HCT116 (cell line): Measurements from ENCODE around the gene ESRRG. TPM values are rescaled to one million over a fixed set of nuclear protein-coding genes. Genes with fewer than 3 reads are reported as not detected.

Source experiments
- ATAC-seq: fragments of 200-7000 bp; cut with Tn5 transposase; 2 replicates; pipeline ENCODE4 v1.9.1; 2020; ENCODE audit warnings: mild to moderate bottlenecking, moderate library complexity
- BruUV-seq: library from RNA; stranded (reverse); fragments of 400-500 nt; replicated peaks from 2 replicates; lab custom pipeline; 2021; lab: Mats Ljungman, UMichigan
- CTCF ChIA-PET: fragments of 300-600 bp; sonication (Branson Sonifier 250); formaldehyde crosslinking; loops from one replicate; lab custom pipeline; 2021; ENCODE audit warnings: antibody characterized with exemption; lab: Charles Lee
- POLR2A ChIA-PET: fragments of 300-600, 350-600 bp; sonication (Branson Sonifier 250); formaldehyde crosslinking; loops from one replicate; lab custom pipeline; 2021; ENCODE audit warnings: antibody characterized with exemption; lab: Charles Lee
- RAD21 ChIA-PET, 2 experiments: fragments of 300-600 bp; sonication (Branson Sonifier 250); formaldehyde crosslinking; loops; one replicate each; lab custom pipeline; 2023; ENCODE audit warnings: low total read pairs in 2 of 2; ENCODE audit not compliant: uncharacterized antibody in 2 of 2, unreplicated experiment in 2 of 2, low non-redundant PET in 1 of 2; lab: Charles Lee
- DNase-seq: peaks from one replicate; pipeline ENCODE4 v3.0.0-alpha.2; 2010; ENCODE audit warnings: low read depth, low spot score
- H2AFZ ChIP-seq: fragments of 200-600 bp; shearing (Covaris generic), sonication (generic); 2 replicates; pipeline ENCODE4 v1.6.1; 2017; ENCODE audit warnings: low read depth, mixed run types, mixed read lengths, antibody characterized with exemption, low read length; ENCODE audit not compliant: poor library complexity, severe bottlenecking
- H3K27ac ChIP-seq: 2 replicates; pipeline ENCODE4 v1.5.1; 2012; ENCODE audit warnings: low read depth, low read length
- H3K27me3 ChIP-seq: fragments of 200-600 bp; sonication (generic); 2 replicates; pipeline ENCODE4 v1.6.1; 2016; ENCODE audit warnings: mixed run types, low read length, mixed read lengths; ENCODE audit not compliant: insufficient read depth
- H3K36me3 ChIP-seq, 2 experiments: fragments of 200-500 bp in 1 of 2; fragments of 200-600 bp in 1 of 2; sonication (Bioruptor generic) in 1 of 2; sonication (generic) in 1 of 2; 2 replicates each; pipeline versions ENCODE4 v1.5.1 to v1.6.1; 2014 to 2016; ENCODE audit warnings: low read length in 2 of 2, inconsistent platforms in 1 of 2, mixed read lengths in 1 of 2, mixed run types in 1 of 2; ENCODE audit not compliant: insufficient read depth in 2 of 2, control insufficient read depth in 1 of 2
- H3K4me1 ChIP-seq, 2 experiments: fragments of 200-600 bp in 1 of 2; sonication (generic) in 1 of 2; 2 replicates each; pipeline versions ENCODE4 v1.5.1 to v1.6.1; 2012 to 2017; ENCODE audit warnings: low read length in 2 of 2, inconsistent platforms in 1 of 2, mild to moderate bottlenecking in 1 of 2, mixed read lengths in 1 of 2, mixed run types in 1 of 2, moderate library complexity in 1 of 2; ENCODE audit not compliant: insufficient read depth in 2 of 2, control insufficient read depth in 1 of 2
- H3K4me2 ChIP-seq: fragments of 200-600 bp; sonication (generic); 2 replicates; pipeline ENCODE4 v1.6.1; 2017; ENCODE audit warnings: mixed run types, low read length, mixed read lengths
- H3K4me3 ChIP-seq, 2 experiments: fragments of 200-600 bp in 1 of 2; sonication (generic) in 1 of 2; replicated peaks in 1 of 2; 2 replicates each; pipeline ENCODE4 v1.5.1; 2011 to 2016; ENCODE audit warnings: low read length in 2 of 2, control low read depth in 1 of 2, low read depth in 1 of 2, mild to moderate bottlenecking in 1 of 2, mixed read lengths in 1 of 2, mixed run types in 1 of 2
- H3K79me2 ChIP-seq: fragments of 200-600 bp; sonication (generic); 2 replicates; pipeline ENCODE4 v1.6.1; 2017; ENCODE audit warnings: mild to moderate bottlenecking, mixed run types, low read length, moderate library complexity, mixed read lengths; ENCODE audit not compliant: insufficient read depth
- H3K9ac ChIP-seq: fragments of 200-600 bp; sonication (generic); 2 replicates; pipeline ENCODE4 v1.6.1; 2016; ENCODE audit warnings: low read length, mixed read lengths
- H3K9me2 ChIP-seq: fragments of 200-600 bp; sonication (generic), shearing (Covaris generic); 2 replicates; pipeline ENCODE4 v1.6.1; 2017; ENCODE audit warnings: mixed run types, mild to moderate bottlenecking, moderate library complexity; ENCODE audit not compliant: insufficient read depth
- H3K9me3 ChIP-seq, 2 experiments: fragments of 200-500 bp in 1 of 2; fragments of 200-600 bp in 1 of 2; sonication (Bioruptor generic) in 1 of 2; sonication (generic) in 1 of 2; 2 replicates each; pipeline ENCODE4 v1.6.1; 2014 to 2017; ENCODE audit warnings: low read length in 2 of 2, mixed read lengths in 2 of 2, inconsistent platforms in 1 of 2, low read depth in 1 of 2, mild to moderate bottlenecking in 1 of 2, mixed run types in 1 of 2, moderate library complexity in 1 of 2; ENCODE audit not compliant: control insufficient read depth in 1 of 2, insufficient read depth in 1 of 2
- H4K20me1 ChIP-seq: fragments of 200-600 bp; sonication (generic), shearing (Covaris generic); 2 replicates; pipeline ENCODE4 v1.6.1; 2017; ENCODE audit warnings: mixed run types, mild to moderate bottlenecking, moderate library complexity; ENCODE audit not compliant: insufficient read depth
- CBX3 ChIP-seq: IDR thresholded peaks from 2 replicates; pipeline ENCODE4 v1.6.1; 2012; ENCODE audit warnings: low read depth
- CEBPB ChIP-seq: IDR thresholded peaks from 2 replicates; pipeline ENCODE4 v1.6.1; 2012; ENCODE audit warnings: low read depth
- ELF1 ChIP-seq: IDR thresholded peaks from 2 replicates; pipeline ENCODE4 v1.6.1; 2012; ENCODE audit warnings: low read depth, borderline replicate concordance
- EZH2 ChIP-seq: fragments of 200-600 bp; sonication (generic); IDR thresholded peaks from 2 replicates; pipeline ENCODE4 v1.6.1; 2017; ENCODE audit warnings: antibody characterized with exemption, mixed run types
- FOSL1 ChIP-seq: IDR thresholded peaks from 2 replicates; pipeline ENCODE4 v1.6.1; 2012; ENCODE audit warnings: low read depth
- JUND ChIP-seq: IDR thresholded peaks from 2 replicates; pipeline ENCODE4 v1.6.1; 2012
- POLR2A ChIP-seq: IDR thresholded peaks from 2 replicates; pipeline ENCODE4 v1.7.0; 2011; ENCODE audit warnings: borderline replicate concordance; ENCODE audit not compliant: insufficient read depth, insufficient read length; ENCODE audit errors: extremely low read depth
- POLR2AphosphoS5 ChIP-seq: IDR thresholded peaks from 2 replicates; pipeline ENCODE4 v1.6.1; 2011; ENCODE audit warnings: mild to moderate bottlenecking, low read depth, low read length, moderate library complexity
- SIN3A ChIP-seq: IDR thresholded peaks from 2 replicates; pipeline ENCODE4 v1.6.1; 2012; ENCODE audit warnings: low read depth
- SP1 ChIP-seq: IDR thresholded peaks from 2 replicates; pipeline ENCODE4 v1.6.1; 2012; ENCODE audit warnings: low read depth
- SRF ChIP-seq: IDR thresholded peaks from 2 replicates; pipeline ENCODE4 v1.6.1; 2012; ENCODE audit warnings: low read depth
- TCF7L2 ChIP-seq: IDR thresholded peaks from 2 replicates; pipeline ENCODE4 v1.7.0; 2011; ENCODE audit warnings: borderline replicate concordance, inconsistent platforms; ENCODE audit not compliant: insufficient read depth, insufficient read length; ENCODE audit errors: extremely low read depth
- YY1 ChIP-seq: IDR thresholded peaks from 2 replicates; pipeline ENCODE4 v1.6.1; 2011; ENCODE audit warnings: low read length, low read depth, moderate library complexity, mild to moderate bottlenecking; ENCODE audit not compliant: insufficient replicate concordance; ENCODE audit errors: extremely low read depth
- ZNF274 ChIP-seq: fragments of 200-500 bp; sonication (Bioruptor generic); IDR thresholded peaks from 2 replicates; pipeline ENCODE4 v1.6.1; 2014; ENCODE audit warnings: mild to moderate bottlenecking, low read depth, low read length, inconsistent platforms
- intact Hi-C: fragments of 100-400 bp; cut with micrococcal nuclease; formaldehyde crosslinking; loops from 2 replicates; pipeline ENCODE4 v1.10.0; 2022
- total RNA-seq: library from RNA; stranded (reverse); gene quantifications from one replicate; pipeline ENCODE4 v1.2.1, GENCODE V29; 2021; ENCODE audit not compliant: unreplicated experiment
- TF ChIP-seq, protein P1 (sequence below): IDR thresholded peaks from 2 replicates; pipeline ENCODE4 v1.6.1; 2012; ENCODE audit warnings: low read depth
- TF ChIP-seq, protein P2 (sequence below): IDR thresholded peaks from 2 replicates; pipeline ENCODE4 v1.6.1; 2011; ENCODE audit warnings: mild to moderate bottlenecking, low read length, moderate library complexity; ENCODE audit not compliant: insufficient replicate concordance; ENCODE audit errors: extremely low read depth
- TF ChIP-seq, protein P3 (sequence below): IDR thresholded peaks from 2 replicates; pipeline ENCODE4 v1.6.1; 2012

Gene ESRRG
- total RNA-seq, 1 experiment from 2014 or later: not detected

DNA sequence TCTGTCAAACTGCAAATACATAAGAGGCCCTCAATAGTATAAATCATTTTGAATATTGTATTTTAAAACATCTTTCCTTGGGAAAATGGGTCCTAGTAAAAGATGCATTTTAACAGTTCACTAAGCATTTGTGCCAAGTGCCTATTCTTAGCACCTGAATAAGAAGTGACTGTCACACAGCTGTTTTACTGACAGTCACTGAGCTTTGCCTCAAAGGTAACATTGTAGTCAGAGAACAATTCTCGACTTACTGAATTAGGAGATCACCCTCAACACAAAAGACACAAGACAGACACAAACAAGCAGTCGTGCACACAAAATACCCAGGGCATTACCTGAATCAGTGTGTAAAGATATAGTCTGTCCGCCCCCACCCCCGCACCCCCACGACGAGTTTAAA is 408 bp downstream of the ESRRG start:
- ChIA-PET RAD21 (interaction anchor here in 1 of 2 experiments (0.6 kb wide), 1 partner anchor 135 kb away, joined by 4 read pairs; no protein-coding TSS in a partner anchor), POLR2A (no interaction called here), CTCF (no interaction called here)
- no peaks in the 10 kb centered on the region for H4K20me1 ChIP-seq
- H3K9me2 ChIP-seq: no peaks in the 10 kb centered on the region
- no peak overlapping the region for H3K9ac ChIP-seq
- H3K4me1 ChIP-seq: no peaks in the 10 kb centered on the region
- H2AFZ ChIP-seq: no peak overlapping the region
- H3K4me2 ChIP-seq: no peak overlapping the region
- H3K27me3 ChIP-seq: no peaks in the 10 kb centered on the region
- no peaks in the 10 kb centered on the region for H3K9me3 ChIP-seq
- ATAC-seq (no peak), DNase-seq (no peak)
- BruUV-seq: no TSS peak
- no peak overlapping the region for H3K27ac ChIP-seq
- H3K79me2 ChIP-seq: no peaks in the 10 kb centered on the region
- TF ChIP-seq EZH2 (no peak), ZNF274 (no peak), ELF1 (no peak), FOSL1 (no peak), JUND (no peak), CEBPB (no peak), POLR2AphosphoS5 (no peak), POLR2A (no peak), CBX3 (no peak), SP1 (no peak), SIN3A (no peak), YY1 (no peak), SRF (no peak), TCF7L2 (no peak)
- TF ChIP-seq, protein P1, sequence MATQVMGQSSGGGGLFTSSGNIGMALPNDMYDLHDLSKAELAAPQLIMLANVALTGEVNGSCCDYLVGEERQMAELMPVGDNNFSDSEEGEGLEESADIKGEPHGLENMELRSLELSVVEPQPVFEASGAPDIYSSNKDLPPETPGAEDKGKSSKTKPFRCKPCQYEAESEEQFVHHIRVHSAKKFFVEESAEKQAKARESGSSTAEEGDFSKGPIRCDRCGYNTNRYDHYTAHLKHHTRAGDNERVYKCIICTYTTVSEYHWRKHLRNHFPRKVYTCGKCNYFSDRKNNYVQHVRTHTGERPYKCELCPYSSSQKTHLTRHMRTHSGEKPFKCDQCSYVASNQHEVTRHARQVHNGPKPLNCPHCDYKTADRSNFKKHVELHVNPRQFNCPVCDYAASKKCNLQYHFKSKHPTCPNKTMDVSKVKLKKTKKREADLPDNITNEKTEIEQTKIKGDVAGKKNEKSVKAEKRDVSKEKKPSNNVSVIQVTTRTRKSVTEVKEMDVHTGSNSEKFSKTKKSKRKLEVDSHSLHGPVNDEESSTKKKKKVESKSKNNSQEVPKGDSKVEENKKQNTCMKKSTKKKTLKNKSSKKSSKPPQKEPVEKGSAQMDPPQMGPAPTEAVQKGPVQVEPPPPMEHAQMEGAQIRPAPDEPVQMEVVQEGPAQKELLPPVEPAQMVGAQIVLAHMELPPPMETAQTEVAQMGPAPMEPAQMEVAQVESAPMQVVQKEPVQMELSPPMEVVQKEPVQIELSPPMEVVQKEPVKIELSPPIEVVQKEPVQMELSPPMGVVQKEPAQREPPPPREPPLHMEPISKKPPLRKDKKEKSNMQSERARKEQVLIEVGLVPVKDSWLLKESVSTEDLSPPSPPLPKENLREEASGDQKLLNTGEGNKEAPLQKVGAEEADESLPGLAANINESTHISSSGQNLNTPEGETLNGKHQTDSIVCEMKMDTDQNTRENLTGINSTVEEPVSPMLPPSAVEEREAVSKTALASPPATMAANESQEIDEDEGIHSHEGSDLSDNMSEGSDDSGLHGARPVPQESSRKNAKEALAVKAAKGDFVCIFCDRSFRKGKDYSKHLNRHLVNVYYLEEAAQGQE: no peak
- TF ChIP-seq, protein P2, sequence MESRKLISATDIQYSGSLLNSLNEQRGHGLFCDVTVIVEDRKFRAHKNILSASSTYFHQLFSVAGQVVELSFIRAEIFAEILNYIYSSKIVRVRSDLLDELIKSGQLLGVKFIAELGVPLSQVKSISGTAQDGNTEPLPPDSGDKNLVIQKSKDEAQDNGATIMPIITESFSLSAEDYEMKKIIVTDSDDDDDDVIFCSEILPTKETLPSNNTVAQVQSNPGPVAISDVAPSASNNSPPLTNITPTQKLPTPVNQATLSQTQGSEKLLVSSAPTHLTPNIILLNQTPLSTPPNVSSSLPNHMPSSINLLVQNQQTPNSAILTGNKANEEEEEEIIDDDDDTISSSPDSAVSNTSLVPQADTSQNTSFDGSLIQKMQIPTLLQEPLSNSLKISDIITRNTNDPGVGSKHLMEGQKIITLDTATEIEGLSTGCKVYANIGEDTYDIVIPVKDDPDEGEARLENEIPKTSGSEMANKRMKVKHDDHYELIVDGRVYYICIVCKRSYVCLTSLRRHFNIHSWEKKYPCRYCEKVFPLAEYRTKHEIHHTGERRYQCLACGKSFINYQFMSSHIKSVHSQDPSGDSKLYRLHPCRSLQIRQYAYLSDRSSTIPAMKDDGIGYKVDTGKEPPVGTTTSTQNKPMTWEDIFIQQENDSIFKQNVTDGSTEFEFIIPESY: no peak
- TF ChIP-seq, protein P3, sequence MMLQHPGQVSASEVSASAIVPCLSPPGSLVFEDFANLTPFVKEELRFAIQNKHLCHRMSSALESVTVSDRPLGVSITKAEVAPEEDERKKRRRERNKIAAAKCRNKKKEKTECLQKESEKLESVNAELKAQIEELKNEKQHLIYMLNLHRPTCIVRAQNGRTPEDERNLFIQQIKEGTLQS: no peak
- TF ChIP-seq, all 23 proteins: peak for 0
- Histone ChIP-seq H3K4me3 (no peak overlapping the region), H3K36me3 (no peaks in the 10 kb centered on the region)
- intact Hi-C loops: no loop called here
